Activated CD8-positive, alpha-beta memory T cell treated with anti-CD3 and anti-CD28 coated beads for 36 hours (primary cell): Measurements from ENCODE around the gene FBXW4. TPM values are rescaled to one million over a fixed set of nuclear protein-coding genes. Genes with fewer than 3 reads are reported as not detected.
"Not testable (repeated sequence)": the region's sequence is repeated elsewhere in the genome, so short reads cannot be mapped to it uniquely, and the experiment has no call there.

Experiments used
- CTCF ChIA-PET: fragments of 350-600 bp; sonication (Branson Sonifier 250); formaldehyde crosslinking; loops from one replicate; lab custom pipeline; 2021; ENCODE audit warnings: antibody characterized with exemption; lab: Charles Lee
- POLR2A ChIA-PET: fragments of 350-600 bp; sonication (Branson Sonifier 250); formaldehyde crosslinking; loops from one replicate; lab custom pipeline; 2021; ENCODE audit warnings: antibody characterized with exemption; lab: Charles Lee
- total RNA-seq, 2 experiments: library from RNA; stranded (reverse); gene quantifications; one replicate each; pipeline ENCODE4 v1.2.3, GENCODE V29; 2021

The FBXW4 gene
- total RNA-seq, 2 experiments from 2014 or later: 35.3 to 36.3 TPM

GRCh38 chr10:101607124-101607523, 87.8 kb downstream of the FBXW4 start:
- CTCF ChIA-PET: no interaction called here

GRCh38 chr10:101602761-101603398, 92.1 kb downstream of the FBXW4 start:
- POLR2A ChIA-PET: interaction anchor here (0.7 kb wide), 1 partner anchor 269 kb away, joined by 3 read pairs; no protein-coding TSS in a partner anchor
- CTCF ChIA-PET: interaction anchor here (0.7 to 3.5 kb wide), 8 partner anchors 8 to 239 kb away, joined by 3 to 32 read pairs (median 4); partner anchors contain the start of genes DPCD, NPM3 and POLL

More at GRCh38 chr10:101607124-101607523, 87.8 kb downstream of the FBXW4 start:
- POLR2A ChIA-PET: no interaction called here

- ChIA-PET POLR2A (no interaction called here), CTCF (interaction anchor here (1.6 to 3.5 kb wide), 3 partner anchors 13 to 181 kb away, joined by 5 to 32 read pairs (median 12); partner anchors contain the start of genes DPCD, NPM3 and POLL)
Observed at GRCh38 chr10:101601541-101601940, 93.4 kb downstream of the FBXW4 start.

GRCh38 chr10:101597091-101597900, 97.7 kb downstream of the FBXW4 start:
- CTCF ChIA-PET: interaction anchor here (0.9 to 2.0 kb wide), 2 partner anchors 184 to 383 kb away, joined by 3 to 5 read pairs; no protein-coding TSS in a partner anchor
- POLR2A ChIA-PET: no interaction called here

GRCh38 chr10:101595591-101596433, 99.2 kb downstream of the FBXW4 start:
- ChIA-PET POLR2A (no interaction called here), CTCF (interaction anchor here (1.2 to 2.0 kb wide), 4 partner anchors 26 to 324 kb away, joined by 3 to 7 read pairs (median 4); partner anchors contain the start of gene NPM3)

- CTCF ChIA-PET: not testable (repeated sequence)
Observed at GRCh38 chr10:101593331-101593730, 101.6 kb downstream of the FBXW4 start.

GRCh38 chr10:101588879-101589278, 106.1 kb downstream of the FBXW4 start:
- POLR2A ChIA-PET: no interaction called here
- CTCF ChIA-PET: interaction anchor here (1.1 to 3.0 kb wide), 2 partner anchors 13 to 447 kb away, joined by 4 to 12 read pairs; no protein-coding TSS in a partner anchor

More at GRCh38 chr10:101593331-101593730, 101.6 kb downstream of the FBXW4 start:
- POLR2A ChIA-PET: not testable (repeated sequence)

- ChIA-PET POLR2A (interaction anchor here (0.6 to 1.1 kb wide), 2 partner anchors 78 to 195 kb away, joined by 3 to 8 read pairs; partner anchors contain the start of gene NPM3), CTCF (interaction anchor here (0.6 to 3.0 kb wide), 6 partner anchors 14 to 374 kb away, joined by 3 to 12 read pairs (median 4); no protein-coding TSS in a partner anchor)
Observed at GRCh38 chr10:101587725-101588653, 107.0 kb downstream of the FBXW4 start, which contains the start of the genes DPCD and POLL. Gene DPCD, plus strand, starts transcription at chr10:101588321. Its CDS starts 16 bp downstream, at chr10:101588337. Gene POLL, minus strand, starts transcription at chr10:101588257. Its CDS starts 897 bp downstream, at chr10:101587360.

GRCh38 chr10:101585841-101586240, 109.1 kb downstream of the FBXW4 start:
- ChIA-PET CTCF (interaction anchor here (1.3 to 2.6 kb wide), 2 partner anchors 15 to 17 kb away, joined by 5 to 8 read pairs; no protein-coding TSS in a partner anchor), POLR2A (interaction anchor here (0.5 to 0.6 kb wide), 2 partner anchors 223 to 404 kb away, joined by 3 to 4 read pairs; no protein-coding TSS in a partner anchor)

- CTCF ChIA-PET: interaction anchor here (1.7 kb wide), 1 partner anchor 11 kb away, joined by 5 read pairs; no protein-coding TSS in a partner anchor
- POLR2A ChIA-PET: no interaction called here
Observed at GRCh38 chr10:101580486-101581399, 114.2 kb downstream of the FBXW4 start.

- ChIA-PET POLR2A (no interaction called here), CTCF (interaction anchor here (2.6 kb wide), 1 partner anchor 9 kb away, joined by 9 read pairs; no protein-coding TSS in a partner anchor)
Observed at GRCh38 chr10:101579516-101579870, 115.5 kb downstream of the FBXW4 start.

- CTCF ChIA-PET: interaction anchor here (2.6 kb wide), 1 partner anchor 9 kb away, joined by 9 read pairs; no protein-coding TSS in a partner anchor
- POLR2A ChIA-PET: no interaction called here
Observed at GRCh38 chr10:101578803-101579515, 116.0 kb downstream of the FBXW4 start.

GRCh38 chr10:101578192-101578591, 116.8 kb downstream of the FBXW4 start:
- ChIA-PET POLR2A (no interaction called here), CTCF (interaction anchor here (2.6 kb wide), 1 partner anchor 8 kb away, joined by 9 read pairs; no protein-coding TSS in a partner anchor)

GRCh38 chr10:101577121-101577871, 117.7 kb downstream of the FBXW4 start:
- CTCF ChIA-PET: interaction anchor here (2.6 kb wide), 1 partner anchor 7 kb away, joined by 9 read pairs; no protein-coding TSS in a partner anchor

More at GRCh38 chr10:101577121-101577871, 117.7 kb downstream of the FBXW4 start:
- POLR2A ChIA-PET: no interaction called here
